Uterus (tissue), 2 donors: ENCODE data around the gene KBTBD8.

Experiments used
- POLR2A ChIP-seq, 2 donors: fragments of 450-650 bp; IDR thresholded peaks; one replicate each; pipeline ENCODE4 v1.6.1; 2016; ENCODE audit warnings: antibody characterized with exemption in 2 of 2, mild to moderate bottlenecking in 1 of 2, moderate library complexity in 1 of 2
- TF ChIP-seq, protein P1 (sequence below), 4 experiments: fragments of 200-600 bp in 2 of 4; fragments of 450-650 bp in 2 of 4; sonication (generic) in 2 of 4; IDR thresholded peaks; one replicate each; pipeline ENCODE4 v1.5.1; 2016 to 2019; ENCODE audit warnings: antibody characterized with exemption in 4 of 4, mild to moderate bottlenecking in 2 of 4, moderate library complexity in 1 of 4

DNA sequence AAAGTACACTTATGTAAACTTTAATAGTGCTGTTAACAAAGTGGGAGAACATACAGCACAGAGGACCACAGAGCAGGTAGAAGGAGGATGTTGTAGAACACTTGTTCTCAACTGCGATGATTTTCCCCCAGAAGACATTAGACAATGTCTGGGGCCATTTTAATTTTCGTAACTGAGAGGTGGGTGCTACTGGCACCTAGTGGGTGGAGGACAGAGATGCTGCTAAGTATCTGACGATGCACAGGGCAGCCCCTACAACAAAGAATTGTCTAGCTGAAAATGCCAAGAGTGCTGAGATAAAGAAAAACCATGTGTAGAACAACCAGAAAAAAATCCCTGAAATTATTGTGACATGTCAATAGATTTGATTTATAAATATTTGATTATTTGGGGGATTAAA lies 5.0 kb upstream of the KBTBD8 start:
- TF ChIP-seq, protein P1, sequence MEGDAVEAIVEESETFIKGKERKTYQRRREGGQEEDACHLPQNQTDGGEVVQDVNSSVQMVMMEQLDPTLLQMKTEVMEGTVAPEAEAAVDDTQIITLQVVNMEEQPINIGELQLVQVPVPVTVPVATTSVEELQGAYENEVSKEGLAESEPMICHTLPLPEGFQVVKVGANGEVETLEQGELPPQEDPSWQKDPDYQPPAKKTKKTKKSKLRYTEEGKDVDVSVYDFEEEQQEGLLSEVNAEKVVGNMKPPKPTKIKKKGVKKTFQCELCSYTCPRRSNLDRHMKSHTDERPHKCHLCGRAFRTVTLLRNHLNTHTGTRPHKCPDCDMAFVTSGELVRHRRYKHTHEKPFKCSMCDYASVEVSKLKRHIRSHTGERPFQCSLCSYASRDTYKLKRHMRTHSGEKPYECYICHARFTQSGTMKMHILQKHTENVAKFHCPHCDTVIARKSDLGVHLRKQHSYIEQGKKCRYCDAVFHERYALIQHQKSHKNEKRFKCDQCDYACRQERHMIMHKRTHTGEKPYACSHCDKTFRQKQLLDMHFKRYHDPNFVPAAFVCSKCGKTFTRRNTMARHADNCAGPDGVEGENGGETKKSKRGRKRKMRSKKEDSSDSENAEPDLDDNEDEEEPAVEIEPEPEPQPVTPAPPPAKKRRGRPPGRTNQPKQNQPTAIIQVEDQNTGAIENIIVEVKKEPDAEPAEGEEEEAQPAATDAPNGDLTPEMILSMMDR (IDR thresholded peaks at IDR 0.05), result no peak
- TF ChIP-seq POLR2A (IDR thresholded peaks at IDR 0.05), result no peak
